Neuron (in vitro differentiated cells): Measurements from ENCODE around the gene ZNF71.

ENCODE experiments used
- H2AFZ ChIP-seq: one replicate; pipeline ENCODE4 v1.6.1; 2013; ENCODE audit warnings: low read depth, mild to moderate bottlenecking, inconsistent platforms, low read length, moderate library complexity
- H3K27me3 ChIP-seq: one replicate; pipeline ENCODE4 v1.6.1; 2013; ENCODE audit warnings: low read length; ENCODE audit not compliant: insufficient read depth
- H3K36me3 ChIP-seq: one replicate; pipeline ENCODE4 v1.6.1; 2013; ENCODE audit warnings: low read length; ENCODE audit not compliant: insufficient read depth
- H3K4me1 ChIP-seq: one replicate; pipeline ENCODE4 v1.6.1; 2013; ENCODE audit warnings: low read length; ENCODE audit not compliant: insufficient read depth
- H3K4me3 ChIP-seq: 2 replicates; pipeline ENCODE4 v1.5.1; 2013; ENCODE audit warnings: mild to moderate bottlenecking, low read length, moderate library complexity
- H3K9me3 ChIP-seq: one replicate; pipeline ENCODE4 v1.6.1; 2013; ENCODE audit warnings: low read length

ZNF71 gene

DNA sequence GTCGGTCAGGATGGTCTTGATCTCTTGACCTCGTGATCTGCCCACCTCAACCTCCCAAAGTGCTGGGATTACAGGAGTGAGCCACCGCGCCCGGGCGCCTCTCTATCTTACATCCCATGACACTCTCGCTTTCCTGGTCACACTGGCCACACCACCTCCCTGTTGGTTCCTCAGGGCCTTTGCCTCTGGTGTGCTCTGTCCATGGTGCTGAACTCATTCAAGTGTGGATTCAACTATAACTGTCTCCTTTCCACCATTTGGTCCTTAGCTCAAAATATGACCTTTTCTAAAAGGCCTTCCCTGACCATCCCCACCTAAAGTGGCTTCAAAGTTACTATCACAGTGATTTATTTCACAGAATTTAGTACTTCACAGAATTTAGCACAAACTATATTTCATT, 44.1 kb downstream of the ZNF71 start:
- peaks cover 6% of the 10 kb centered on the region for H3K9me3 ChIP-seq
- no peak overlapping the region for H2AFZ ChIP-seq

DNA sequence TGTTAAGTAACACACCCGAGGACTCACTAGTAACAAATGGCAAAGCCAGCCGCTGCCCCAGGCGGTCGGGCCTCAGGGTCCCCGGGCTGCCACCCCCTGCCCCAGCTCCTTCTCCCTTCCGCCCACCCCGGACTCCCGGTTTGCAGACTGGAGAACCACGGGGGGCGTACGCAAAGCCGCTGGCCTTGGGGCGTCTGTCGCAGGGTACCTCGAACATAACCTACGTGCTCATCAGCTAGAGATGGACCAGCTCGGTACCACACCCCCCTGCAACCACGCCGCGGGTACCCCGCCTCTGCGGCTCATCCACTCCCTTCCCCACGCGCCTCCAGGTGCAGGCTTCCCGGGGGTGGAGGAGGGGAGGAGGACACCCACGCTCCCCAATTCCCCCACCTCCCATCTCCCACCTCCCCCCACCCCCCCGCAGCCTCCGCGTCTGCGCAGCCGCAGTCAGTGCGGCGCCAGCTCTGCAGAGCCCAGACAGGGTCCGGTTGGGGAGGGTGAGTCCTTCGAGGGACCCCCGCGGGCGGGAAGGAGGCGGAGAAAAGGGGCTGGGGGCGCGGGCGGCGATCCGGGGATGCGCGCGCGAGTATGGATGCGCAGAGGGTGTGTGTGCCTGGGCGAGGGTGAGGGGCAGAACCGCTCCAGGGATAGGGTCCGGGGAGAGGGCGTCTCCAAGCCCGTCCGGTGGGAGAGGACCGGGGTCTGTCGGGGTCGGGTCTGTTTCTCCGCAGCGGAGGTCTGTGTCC, 47.8 kb downstream of the ZNF71 start, which contains the start of gene SMIM17:
Gene SMIM17, plus strand, starts transcription at position 449 of the 749 bp plus-strand sequence. CDS start 2,509 bp downstream, outside the sequence.
- H3K27me3 ChIP-seq: no peaks in the 10 kb centered on the region
- no peak within 1 kb of the TSS for H3K4me3 ChIP-seq
- peaks cover 14% of the 10 kb centered on the region for H3K9me3 ChIP-seq
- H3K4me1 ChIP-seq: peaks cover 3% of the 10 kb centered on the region
- no peak within 1 kb of the TSS for H2AFZ ChIP-seq
- H3K36me3 ChIP-seq: no peaks in the 10 kb centered on the region

More for the DNA sequence above, 44.1 kb downstream of the ZNF71 start:
- Histone ChIP-seq H3K27me3 (no peaks in the 10 kb centered on the region), H3K36me3 (no peaks in the 10 kb centered on the region), H3K4me1 (peaks cover 3% of the 10 kb centered on the region), H3K4me3 (no peak overlapping the region)

DNA sequence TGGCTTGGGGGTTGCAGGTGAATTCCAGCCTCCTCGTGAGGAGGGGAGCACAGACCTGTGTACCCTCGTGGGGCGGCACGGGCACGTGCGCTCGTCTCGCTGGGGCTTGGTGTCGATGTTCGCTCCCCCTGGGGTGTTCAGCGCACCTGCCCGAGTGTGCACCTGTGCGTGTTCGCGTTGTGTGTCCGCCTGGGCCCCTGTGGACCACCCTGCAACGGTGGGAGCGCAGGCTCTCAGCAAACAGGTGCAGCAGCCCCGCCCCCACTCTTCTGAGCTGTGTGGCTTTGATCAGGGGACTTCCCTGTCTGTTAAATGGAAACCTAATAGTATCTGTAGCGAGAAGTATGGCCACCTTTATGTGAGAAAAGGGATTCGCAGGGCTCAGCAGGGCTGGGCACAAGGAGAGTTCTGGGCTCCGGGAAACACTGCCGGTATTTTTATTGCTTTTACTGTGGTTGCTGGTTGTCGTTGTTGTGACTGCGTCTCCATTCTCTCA, 48.4 kb downstream of the ZNF71 start:
- Histone ChIP-seq H2AFZ (no peak overlapping the region), H3K27me3 (no peaks in the 10 kb centered on the region), H3K4me3 (no peak overlapping the region), H3K36me3 (no peaks in the 10 kb centered on the region), H3K4me1 (peaks cover 3% of the 10 kb centered on the region), H3K9me3 (peaks cover 14% of the 10 kb centered on the region)

DNA sequence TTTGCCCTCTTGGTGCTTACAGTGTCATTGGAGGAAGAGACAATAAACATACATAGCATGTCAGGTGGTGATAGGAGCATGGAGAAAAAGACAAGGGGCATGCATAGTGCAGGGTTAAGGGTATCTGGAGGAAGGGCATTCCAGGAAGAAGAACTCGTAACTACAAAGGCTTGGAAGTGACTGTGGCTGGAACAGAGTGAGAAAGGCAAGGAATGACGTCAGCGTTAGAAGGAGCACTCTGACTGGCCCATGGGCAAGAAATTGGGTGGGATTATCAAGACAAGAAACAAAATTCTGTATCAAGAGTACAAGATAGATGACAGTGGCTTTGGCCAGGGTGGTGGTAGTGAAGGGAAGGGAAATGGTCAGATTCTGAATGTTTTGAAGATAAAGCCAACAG, 59.0 kb downstream of the ZNF71 start:
- H3K9me3 ChIP-seq: peaks cover 13% of the 10 kb centered on the region
- H3K27me3 ChIP-seq: no peaks in the 10 kb centered on the region
- H2AFZ ChIP-seq: no peak overlapping the region
- no peak overlapping the region for H3K4me3 ChIP-seq
- H3K36me3 ChIP-seq: no peaks in the 10 kb centered on the region
- H3K4me1 ChIP-seq: no peaks in the 10 kb centered on the region

DNA sequence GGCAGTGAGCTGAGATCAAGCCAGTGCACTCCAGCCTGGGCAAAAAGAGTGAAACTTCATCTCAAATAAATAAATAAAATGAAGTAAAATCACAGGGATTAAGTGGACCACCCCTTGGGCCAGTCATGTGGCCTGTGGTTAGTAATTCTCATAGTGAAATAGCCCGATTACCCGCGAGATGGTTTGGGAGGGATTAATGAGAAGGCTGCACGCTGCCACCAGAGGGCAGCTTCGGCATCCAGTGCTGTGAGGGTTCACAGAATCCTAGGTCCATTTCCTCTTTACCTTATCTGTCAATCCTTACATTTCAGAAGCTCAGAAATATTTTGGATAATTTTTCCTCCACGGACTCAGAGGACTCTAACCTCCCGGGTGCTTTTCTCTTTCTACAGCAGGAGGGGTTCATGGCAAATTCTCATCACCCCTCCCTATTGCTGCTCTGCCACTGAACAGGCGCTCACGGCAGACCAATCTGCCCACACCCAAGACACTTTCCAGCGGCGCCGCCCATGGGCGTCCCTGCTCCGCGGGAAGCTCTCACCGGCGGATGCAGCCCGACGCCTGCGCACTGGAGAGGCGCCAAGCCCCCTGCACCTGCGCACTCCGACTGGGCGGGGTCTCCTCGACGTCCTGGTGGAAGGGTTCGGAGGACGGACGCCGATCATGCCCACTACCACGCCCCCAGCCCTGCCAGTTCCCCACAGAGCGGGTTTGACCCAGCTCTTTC, 65.4 kb downstream of the ZNF71 start:
- no peak overlapping the region for H3K4me3 ChIP-seq
- H3K27me3 ChIP-seq: no peaks in the 10 kb centered on the region
- H3K9me3 ChIP-seq: peaks cover 34% of the 10 kb centered on the region
- H3K36me3 ChIP-seq: no peaks in the 10 kb centered on the region
- H2AFZ ChIP-seq: no peak overlapping the region
- no peaks in the 10 kb centered on the region for H3K4me1 ChIP-seq

DNA sequence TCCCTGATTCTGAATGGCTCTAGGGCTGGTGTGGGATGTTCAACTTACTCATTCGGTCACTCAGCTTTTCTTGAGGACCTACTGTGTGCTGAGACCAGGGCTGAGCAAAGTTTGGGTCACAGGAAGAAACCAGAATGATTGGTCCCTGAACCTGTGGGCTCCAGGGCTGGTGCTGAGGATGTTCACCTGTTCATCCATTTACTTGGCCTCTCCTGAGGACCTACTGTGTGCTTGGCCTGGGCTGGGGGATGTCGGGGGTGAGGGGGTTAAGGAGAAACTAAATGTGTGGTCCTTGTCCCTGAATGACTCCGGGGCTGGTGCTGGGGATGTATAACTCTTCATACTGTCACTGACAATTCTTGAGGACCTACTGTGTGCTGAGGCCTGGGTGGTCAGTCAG, 66.1 kb downstream of the ZNF71 start:
- Histone ChIP-seq H3K36me3 (no peaks in the 10 kb centered on the region), H3K27me3 (no peaks in the 10 kb centered on the region), H3K4me3 (no peak overlapping the region), H3K4me1 (no peaks in the 10 kb centered on the region), H3K9me3 (peaks cover 34% of the 10 kb centered on the region), H2AFZ (no peak overlapping the region)

DNA sequence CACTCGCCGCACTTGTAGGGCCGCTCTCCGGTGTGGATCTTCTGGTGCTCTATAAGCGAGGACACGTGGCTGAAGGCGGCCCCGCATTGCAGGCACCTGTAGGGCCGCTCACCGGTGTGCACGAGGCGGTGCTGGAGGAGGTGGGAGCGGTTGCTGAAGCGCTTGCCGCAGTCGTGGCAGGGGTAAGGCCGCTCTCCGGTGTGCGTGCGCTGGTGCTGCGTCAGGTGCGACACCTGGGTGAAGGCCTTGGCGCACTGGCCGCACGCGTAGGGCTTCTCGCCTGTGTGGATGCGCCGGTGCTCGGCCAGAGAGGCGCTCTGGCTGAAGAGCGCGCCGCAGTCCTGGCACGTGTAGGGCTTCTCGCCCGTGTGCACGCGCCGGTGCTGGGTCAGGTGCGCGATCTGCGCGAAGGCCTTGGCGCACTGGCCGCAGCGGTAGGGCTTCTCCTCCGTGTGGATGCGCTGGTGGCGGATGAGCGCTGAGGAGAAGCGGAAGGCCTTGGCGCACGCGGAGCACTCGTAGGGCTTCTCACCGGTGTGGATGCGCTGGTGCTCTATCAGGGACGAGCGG, 68.9 kb downstream of the ZNF71 start:
- Histone ChIP-seq H3K4me1 (no peaks in the 10 kb centered on the region), H3K4me3 (no peak overlapping the region), H2AFZ (no peak overlapping the region), H3K9me3 (peaks cover 37% of the 10 kb centered on the region), H3K27me3 (no peaks in the 10 kb centered on the region), H3K36me3 (no peaks in the 10 kb centered on the region)

DNA sequence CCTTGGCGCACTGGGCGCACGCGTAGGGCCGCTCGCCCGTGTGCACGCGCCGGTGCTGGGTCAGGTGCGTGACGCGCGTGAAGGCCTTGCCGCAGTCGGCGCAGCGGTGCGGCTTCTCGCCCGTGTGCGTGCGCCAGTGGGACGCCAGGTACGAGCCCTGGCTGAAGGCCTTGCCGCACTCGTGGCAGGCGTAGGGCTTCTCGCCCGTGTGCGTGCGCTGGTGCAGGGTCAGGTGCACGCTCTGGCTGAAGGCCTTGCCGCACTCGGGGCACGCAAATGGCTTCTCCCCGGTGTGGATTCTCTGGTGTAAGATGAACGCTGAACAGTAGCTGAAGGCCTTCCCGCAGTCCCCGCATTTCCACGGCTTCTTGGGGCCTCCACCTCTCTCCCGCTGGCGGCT, 69.4 kb downstream of the ZNF71 start:
- Histone ChIP-seq H2AFZ (no peak overlapping the region), H3K36me3 (no peaks in the 10 kb centered on the region), H3K27me3 (no peaks in the 10 kb centered on the region), H3K4me3 (no peak overlapping the region), H3K9me3 (peaks cover 32% of the 10 kb centered on the region), H3K4me1 (no peaks in the 10 kb centered on the region)

DNA sequence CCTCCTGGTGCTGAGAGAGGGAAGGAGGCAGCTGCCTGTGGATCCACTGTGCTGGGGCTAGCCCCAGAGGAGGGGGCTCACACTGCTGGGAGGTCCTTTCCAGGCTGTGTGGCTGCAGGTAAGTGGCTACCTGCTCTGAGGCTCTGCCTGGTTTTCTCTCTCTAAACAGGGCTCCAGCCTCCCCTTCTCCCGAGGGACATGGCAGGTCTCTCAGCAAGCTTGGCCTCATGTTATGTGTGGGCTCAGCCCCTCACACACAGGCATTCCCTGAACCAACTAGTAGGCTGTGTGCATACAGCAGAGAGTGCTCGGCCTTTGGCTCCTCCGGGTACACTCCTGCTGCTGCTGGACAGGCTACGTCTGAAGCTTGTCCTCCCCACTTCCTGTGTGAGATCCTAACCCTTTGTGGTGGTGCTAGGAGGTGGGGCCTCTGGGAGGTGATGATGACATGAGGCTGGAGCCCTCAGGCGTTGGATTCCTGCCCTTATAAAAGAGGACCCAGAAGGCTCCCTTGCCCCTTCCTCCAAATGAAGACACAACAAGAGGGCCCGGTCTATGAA, 72.3 kb downstream of the ZNF71 start:
- H3K27me3 ChIP-seq: no peaks in the 10 kb centered on the region
- H3K9me3 ChIP-seq: peaks cover 36% of the 10 kb centered on the region

DNA sequence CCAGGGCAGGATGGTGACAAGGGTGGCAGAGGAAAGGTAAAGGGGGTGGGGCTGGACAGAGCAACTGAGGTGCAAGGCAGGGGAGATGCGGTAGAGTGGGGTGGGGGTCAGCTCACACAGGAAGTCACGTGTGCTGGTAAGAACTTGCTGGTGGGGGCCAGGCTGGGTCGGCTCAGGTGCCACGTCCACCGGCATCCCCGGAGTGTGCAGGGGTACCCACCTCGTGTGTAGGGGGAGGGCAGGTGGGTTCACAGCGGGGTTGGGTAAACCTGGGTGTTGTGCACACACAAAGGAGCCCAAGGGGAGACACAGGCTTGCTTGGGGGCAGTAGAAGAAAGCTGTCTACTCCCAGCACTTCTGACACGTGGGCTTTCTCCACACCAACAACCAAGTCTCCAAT, 73.6 kb downstream of the ZNF71 start:
- Histone ChIP-seq H3K27me3 (no peaks in the 10 kb centered on the region), H3K4me1 (no peaks in the 10 kb centered on the region), H3K36me3 (no peaks in the 10 kb centered on the region), H2AFZ (no peak overlapping the region), H3K4me3 (no peak overlapping the region), H3K9me3 (peaks cover 32% of the 10 kb centered on the region)

More for the DNA sequence above, 72.3 kb downstream of the ZNF71 start:
- H3K4me3 ChIP-seq: no peak overlapping the region
- H3K4me1 ChIP-seq: no peaks in the 10 kb centered on the region
- peak overlapping the region; percentile 26 for H2AFZ ChIP-seq
- no peaks in the 10 kb centered on the region for H3K36me3 ChIP-seq

DNA sequence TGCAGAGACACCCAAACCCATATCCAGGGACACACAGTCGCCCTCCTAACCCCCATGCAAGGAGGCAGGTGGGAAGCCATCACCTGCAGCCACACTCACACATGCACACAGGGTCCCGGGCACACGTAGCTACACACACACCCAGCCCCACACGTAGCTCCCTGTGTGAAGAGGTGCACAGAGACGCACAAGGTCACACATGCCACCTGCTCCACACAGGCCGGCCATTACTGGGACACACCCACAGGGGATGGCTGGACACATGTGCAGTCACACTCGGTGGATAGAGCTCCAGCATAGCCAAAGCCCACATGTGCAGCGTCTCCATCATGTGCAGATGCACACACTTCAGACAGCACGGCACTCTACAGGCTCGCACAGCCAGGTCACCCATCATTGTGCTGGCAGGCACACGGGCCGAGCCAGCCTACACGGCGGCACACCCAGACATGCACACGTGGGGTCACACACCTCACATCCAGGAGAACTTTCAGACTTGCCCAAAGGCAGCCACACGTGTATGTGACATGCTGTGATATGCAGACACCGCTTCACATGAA, 75.4 kb downstream of the ZNF71 start:
- Histone ChIP-seq H3K4me1 (no peaks in the 10 kb centered on the region), H3K27me3 (no peaks in the 10 kb centered on the region), H3K4me3 (no peak overlapping the region), H2AFZ (no peak overlapping the region), H3K36me3 (no peaks in the 10 kb centered on the region), H3K9me3 (peaks cover 18% of the 10 kb centered on the region)

DNA sequence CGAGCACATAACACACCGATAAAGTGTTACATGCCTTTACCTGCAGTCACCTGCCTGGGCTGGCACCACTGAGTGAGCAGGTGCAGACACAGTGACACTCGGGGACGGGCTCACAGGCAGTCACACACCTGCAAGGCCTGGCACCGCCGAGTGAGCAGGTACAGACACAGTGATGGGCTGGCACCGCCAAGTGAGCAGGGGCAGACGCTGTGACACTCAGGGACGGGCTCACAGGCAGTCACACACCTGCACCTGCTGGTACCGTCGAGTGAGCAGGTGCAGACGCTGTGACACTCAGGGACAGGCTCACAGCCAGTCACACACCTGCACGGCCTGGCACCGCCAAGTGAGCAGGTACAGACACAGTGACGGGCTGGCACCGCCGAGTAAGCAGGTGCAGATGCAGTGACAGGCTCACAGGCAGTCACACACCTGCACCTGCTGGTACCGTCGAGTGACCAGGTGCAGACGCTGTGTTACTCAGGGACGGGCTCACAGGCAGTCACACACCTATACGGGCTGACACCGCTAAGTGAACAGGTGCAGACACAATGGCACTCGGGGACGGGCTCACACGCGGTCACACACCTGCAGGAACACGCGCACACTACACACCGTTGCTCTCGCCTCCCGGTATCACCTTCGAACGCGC, 76.0 kb downstream of the ZNF71 start:
- Histone ChIP-seq H3K27me3 (no peaks in the 10 kb centered on the region), H3K4me3 (no peak overlapping the region), H2AFZ (no peak overlapping the region), H3K4me1 (no peaks in the 10 kb centered on the region), H3K9me3 (peaks cover 17% of the 10 kb centered on the region), H3K36me3 (no peaks in the 10 kb centered on the region)
